LHCN-M2 (cell line): ENCODE results near the gene DNHD1. TPM values are rescaled to one million over a fixed set of nuclear protein-coding genes. Genes with fewer than 3 reads are reported as not detected.
A peak's percentile ranks its signal among the peaks of the same experiment; 100 is the strongest.

Experiments
- DNase-seq: peaks from one replicate; pipeline ENCODE4 v3.0.0-alpha.2; 2012; ENCODE audit warnings: low read depth
- total RNA-seq: library from RNA; depleted of rRNA; stranded (reverse); fragments of >200 nt; gene quantifications from 2 replicates; pipeline ENCODE4 v1.2.3, GENCODE V29; 2014

The DNHD1 gene
- total RNA-seq, 1 experiment from 2014 or later = 1.7 TPM

GRCh38 chr11:6587360-6587953 is 90.4 kb downstream of the DNHD1 start:
- no peak for DNase-seq

GRCh38 chr11:6588018-6588417 is 90.9 kb downstream of the DNHD1 start:
- DNase-seq = no peak

- DNase-seq = no peak
Observed at GRCh38 chr11:6594142-6594768, 97.2 kb downstream of the DNHD1 start.

GRCh38 chr11:6596239-6596877 is 99.3 kb downstream of the DNHD1 start:
- DNase-seq = no peak

- DNase-seq = no peak
Observed at GRCh38 chr11:6598555-6598954, 101.5 kb downstream of the DNHD1 start.

- no peak for DNase-seq
Observed at GRCh38 chr11:6599449-6599848, 102.4 kb downstream of the DNHD1 start.

- no peak for DNase-seq
Observed at GRCh38 chr11:6599881-6600390, 102.9 kb downstream of the DNHD1 start.

GRCh38 chr11:6601041-6601461 is 104.0 kb downstream of the DNHD1 start:
- no peak for DNase-seq

GRCh38 chr11:6602096-6602940 is 105.2 kb downstream of the DNHD1 start:
- DNase-seq = no peak

- DNase-seq = peak; percentile 84
Observed at GRCh38 chr11:6603287-6604080, 106.4 kb downstream of the DNHD1 start, which contains the start of the genes ILK and RRP8. ILK (plus strand) TSS chr11:6603774; CDS start chr11:6604272, 498 bp downstream. RRP8 (minus strand) TSS chr11:6603616; CDS start chr11:6603502, 114 bp downstream.

- DNase-seq = peak; percentile 66
Observed at GRCh38 chr11:6604081-6604626, 107.1 kb downstream of the DNHD1 start.

- DNase-seq = no peak
Observed at GRCh38 chr11:6604790-6605189, 107.7 kb downstream of the DNHD1 start.

- DNase-seq = peak; percentile 90
Observed at GRCh38 chr11:6606471-6607189, 109.5 kb downstream of the DNHD1 start.

GRCh38 chr11:6607190-6607795 is 110.2 kb downstream of the DNHD1 start:
- DNase-seq = peak; percentile 26

- DNase-seq = no peak
Observed at GRCh38 chr11:6608011-6608410, 110.9 kb downstream of the DNHD1 start.

- peak; percentile 11 for DNase-seq
Observed at GRCh38 chr11:6608726-6609501, 111.8 kb downstream of the DNHD1 start.

- DNase-seq = no peak
Observed at GRCh38 chr11:6609502-6610015, 112.5 kb downstream of the DNHD1 start.

- DNase-seq = no peak
Observed at GRCh38 chr11:6610591-6610990, 113.5 kb downstream of the DNHD1 start.
